Activated B cell treated with CpG ODN at 0.5 μM for 24 hours (primary cell): ENCODE results near the gene GRK2. TPM values are rescaled to one million over a fixed set of nuclear protein-coding genes. Genes with fewer than 3 reads are reported as not detected.

Experiments used
- ATAC-seq: fragments of 200-7000 bp; cut with Tn5 transposase; one replicate; pipeline ENCODE4 v1.10.0; 2021; ENCODE audit warnings: low read depth, mild to moderate bottlenecking, moderate library complexity
- CTCF ChIA-PET: fragments of 350-600 bp; sonication (Branson Sonifier 250); formaldehyde crosslinking; loops from one replicate; lab custom pipeline; 2021; ENCODE audit warnings: antibody characterized with exemption; lab: Charles Lee
- POLR2A ChIA-PET: fragments of 350-600 bp; sonication (Branson Sonifier 250); formaldehyde crosslinking; loops from one replicate; lab custom pipeline; 2021; ENCODE audit warnings: antibody characterized with exemption; lab: Charles Lee
- DNase-seq: peaks from one replicate; pipeline ENCODE4 v3.0.0; 2022
- H3K27ac Mint-ChIP-seq: one replicate; pipeline ENCODE4 v1.8.0; 2020; ENCODE audit warnings: mixed read lengths
- H3K27me3 Mint-ChIP-seq: one replicate; pipeline ENCODE4 v1.8.0; 2021; ENCODE audit warnings: mixed read lengths
- H3K36me3 Mint-ChIP-seq: one replicate; pipeline ENCODE4 v1.8.0; 2021; ENCODE audit warnings: low read depth, mixed read lengths
- H3K4me1 Mint-ChIP-seq: one replicate; pipeline ENCODE4 v1.8.0; 2021; ENCODE audit warnings: mixed read lengths
- H3K4me3 Mint-ChIP-seq: one replicate; pipeline ENCODE4 v1.8.0; 2020; ENCODE audit warnings: mild to moderate bottlenecking, mixed read lengths
- H3K9me3 Mint-ChIP-seq: one replicate; pipeline ENCODE4 v1.8.0; 2020; ENCODE audit warnings: mixed read lengths
- CTCF ChIP-seq: fragments of 200-600 bp; IDR thresholded peaks from one replicate; pipeline ENCODE4 v1.8.0; 2022; ENCODE audit warnings: antibody characterized with exemption, mild to moderate bottlenecking
- intact Hi-C: fragments of 100-400 bp; cut with micrococcal nuclease; formaldehyde crosslinking; loops from one replicate; pipeline ENCODE4 v1.15.1; 2024
- total RNA-seq: library from RNA; stranded (reverse); gene quantifications from 2 replicates; pipeline ENCODE4 v1.2.3, GENCODE V29; 2022

GRK2 gene
- total RNA-seq, 1 donor from 2014 or later = 175 TPM

GRCh38 chr11:67288452-67289225 lies 22.4 kb downstream of the GRK2 start:
- CTCF ChIA-PET = interaction anchor here (1.0 to 3.5 kb wide), 10 partner anchors 11 to 93 kb away, joined by 3 to 20 read pairs (median 9); partner anchors contain the start of gene POLD4
- peak; percentile 76 for ATAC-seq
- H3K9me3 Mint-ChIP-seq = no peaks in the 10 kb centered on the region
- intact Hi-C loops = loop anchor here (1.0 to 5.0 kb wide), 6 partner anchors 11 to 64 kb away; partner anchors contain the start of gene POLD4
- peak overlapping the region; percentile 98 for H3K27ac Mint-ChIP-seq
- peak overlapping the region; percentile 80 for H3K4me3 Mint-ChIP-seq
- peaks cover 58% of the 10 kb centered on the region for H3K36me3 Mint-ChIP-seq
- peak; percentile 96 for DNase-seq
- H3K4me1 Mint-ChIP-seq = peaks cover 46% of the 10 kb centered on the region
- H3K27me3 Mint-ChIP-seq = no peaks in the 10 kb centered on the region
- no peak for TF ChIP-seq CTCF
- POLR2A ChIA-PET = interaction anchor here (0.6 to 8.7 kb wide), 27 partner anchors 11 to 325 kb away, joined by 3 to 280 read pairs (median 5); partner anchors contain the start of genes CLCF1, GRK2, GSTP1 and KDM2A

- Mint-ChIP-seq H3K4me1 (peaks cover 52% of the 10 kb centered on the region), H3K27ac (peak within 1 kb of the TSS; percentile 98), H3K9me3 (no peaks in the 10 kb centered on the region), H3K4me3 (peak within 1 kb of the TSS; percentile 90), H3K36me3 (peaks cover 59% of the 10 kb centered on the region), H3K27me3 (no peaks in the 10 kb centered on the region)
- intact Hi-C loops = loop anchor here (1.0 to 5.0 kb wide), 2 partner anchors 27 to 63 kb away; partner anchors contain the start of gene POLD4
- DNase-seq (no peak), ATAC-seq (no peak)
- ChIA-PET CTCF (interaction anchor here (1.0 to 3.5 kb wide), 9 partner anchors 11 to 92 kb away, joined by 4 to 20 read pairs (median 11); partner anchors contain the start of gene POLD4), POLR2A (interaction anchor here (0.6 to 8.7 kb wide), 25 partner anchors 11 to 295 kb away, joined by 3 to 280 read pairs (median 7); partner anchors contain the start of genes CLCF1, GRK2, GSTP1 and KDM2A)
- TF ChIP-seq CTCF = no peak
These were observed 23.0 kb downstream of the GRK2 start, which contains the start of gene ANKRD13D for GRCh38 chr11:67289226-67289650. TSS of gene ANKRD13D (plus strand) at chr11:67289303. CDS start at chr11:67289461, 158 bp downstream.

GRCh38 chr11:67289651-67290479 lies 23.6 kb downstream of the GRK2 start:
- Mint-ChIP-seq H3K9me3 (no peaks in the 10 kb centered on the region), H3K27me3 (no peaks in the 10 kb centered on the region), H3K4me1 (peaks cover 52% of the 10 kb centered on the region), H3K27ac (peak overlapping the region; percentile 88), H3K36me3 (peaks cover 55% of the 10 kb centered on the region), H3K4me3 (peak overlapping the region; percentile 90)
- DNase-seq (no peak), ATAC-seq (no peak)
- intact Hi-C loops = loop anchor here (1.0 to 5.0 kb wide), 2 partner anchors 28 to 62 kb away; partner anchors contain the start of gene POLD4
- ChIA-PET POLR2A (interaction anchor here (0.7 to 8.7 kb wide), 17 partner anchors 12 to 171 kb away, joined by 3 to 280 read pairs (median 14); partner anchors contain the start of genes CLCF1, GRK2, KDM2A and POLD4), CTCF (interaction anchor here (1.0 to 3.0 kb wide), 6 partner anchors 19 to 63 kb away, joined by 4 to 20 read pairs (median 8); partner anchors contain the start of gene POLD4)
- no peak for TF ChIP-seq CTCF

GRCh38 chr11:67290801-67291200 lies 24.5 kb downstream of the GRK2 start:
- no peak for TF ChIP-seq CTCF
- ATAC-seq = no peak
- intact Hi-C loops = no loop called here
- Mint-ChIP-seq H3K4me1 (peaks cover 50% of the 10 kb centered on the region), H3K36me3 (peaks cover 57% of the 10 kb centered on the region), H3K27ac (no peak overlapping the region), H3K9me3 (no peaks in the 10 kb centered on the region), H3K4me3 (no peak overlapping the region), H3K27me3 (no peaks in the 10 kb centered on the region)
- POLR2A ChIA-PET = interaction anchor here (0.9 to 4.5 kb wide), 5 partner anchors 12 to 62 kb away, joined by 3 to 51 read pairs (median 11); partner anchors contain the start of gene SSH3
- no peak for DNase-seq
- CTCF ChIA-PET = interaction anchor here (1.3 kb wide), 1 partner anchor 27 kb away, joined by 4 read pairs; no protein-coding TSS in a partner anchor
